MCF 10A (cell line): ENCODE measurements around the gene NSUN3. TPM values are rescaled to one million over a fixed set of nuclear protein-coding genes. Genes with fewer than 3 reads are reported as not detected.

ENCODE experiments used
- BruUV-seq: library from RNA; stranded (reverse); fragments of 400-500 nt; replicated peaks from 2 replicates; lab custom pipeline; 2021; lab: Mats Ljungman, UMichigan
- CTCF ChIA-PET: fragments of 300-600 bp; sonication (Branson Sonifier 250); formaldehyde crosslinking; extraction: SDS; loops from one replicate; lab custom pipeline; 2021; ENCODE audit warnings: antibody characterized with exemption, inconsistent platforms; lab: Yijun Ruan, JAX
- POLR2A ChIA-PET: fragments of 300-600, 350-650 bp; sonication (Branson Sonifier 250); formaldehyde crosslinking; extraction: SDS; loops from one replicate; lab custom pipeline; 2020; ENCODE audit warnings: antibody characterized with exemption, inconsistent platforms; lab: Yijun Ruan, JAX
- DNase-seq: peaks from one replicate; pipeline ENCODE4 v3.0.0-alpha.2; 2018; ENCODE audit not compliant: unreplicated experiment
- H3K27ac Mint-ChIP-seq: one replicate; pipeline ENCODE4 v1.8.0; 2022; ENCODE audit warnings: mild to moderate bottlenecking, low read depth, mixed read lengths; ENCODE audit not compliant: unreplicated experiment
- H3K27me3 Mint-ChIP-seq: one replicate; pipeline ENCODE4 v1.8.0; 2022; ENCODE audit warnings: mixed read lengths; ENCODE audit not compliant: insufficient read depth, unreplicated experiment
- H3K36me3 Mint-ChIP-seq: one replicate; pipeline ENCODE4 v1.8.0; 2022; ENCODE audit warnings: mild to moderate bottlenecking, moderate library complexity, mixed read lengths; ENCODE audit not compliant: insufficient read depth, unreplicated experiment
- H3K4me1 Mint-ChIP-seq: one replicate; pipeline ENCODE4 v1.8.0; 2022; ENCODE audit warnings: mixed read lengths; ENCODE audit not compliant: insufficient read depth, unreplicated experiment
- H3K4me3 Mint-ChIP-seq: one replicate; pipeline ENCODE4 v1.8.0; 2022; ENCODE audit warnings: mild to moderate bottlenecking, moderate library complexity, mixed read lengths; ENCODE audit not compliant: unreplicated experiment
- H3K9me3 Mint-ChIP-seq: one replicate; pipeline ENCODE4 v1.8.0; 2022; ENCODE audit warnings: mixed read lengths; ENCODE audit not compliant: unreplicated experiment
- intact Hi-C: fragments of 100-400 bp; cut with micrococcal nuclease; formaldehyde crosslinking; loops from 2 replicates; pipeline ENCODE4 v1.14.1; 2022
- total RNA-seq: library from RNA; stranded (reverse); gene quantifications from 2 replicates; pipeline ENCODE4 v1.2.3, GENCODE V29; 2022
- TF ChIP-seq, protein P1 (sequence below): fragments of 200-600 bp; IDR thresholded peaks from one replicate; pipeline ENCODE4 v1.8.0; 2022; ENCODE audit warnings: antibody characterized with exemption, mild to moderate bottlenecking; ENCODE audit not compliant: unreplicated experiment

NSUN3 gene
- total RNA-seq, 1 experiment from 2014 or later = 13.0 TPM

DNA sequence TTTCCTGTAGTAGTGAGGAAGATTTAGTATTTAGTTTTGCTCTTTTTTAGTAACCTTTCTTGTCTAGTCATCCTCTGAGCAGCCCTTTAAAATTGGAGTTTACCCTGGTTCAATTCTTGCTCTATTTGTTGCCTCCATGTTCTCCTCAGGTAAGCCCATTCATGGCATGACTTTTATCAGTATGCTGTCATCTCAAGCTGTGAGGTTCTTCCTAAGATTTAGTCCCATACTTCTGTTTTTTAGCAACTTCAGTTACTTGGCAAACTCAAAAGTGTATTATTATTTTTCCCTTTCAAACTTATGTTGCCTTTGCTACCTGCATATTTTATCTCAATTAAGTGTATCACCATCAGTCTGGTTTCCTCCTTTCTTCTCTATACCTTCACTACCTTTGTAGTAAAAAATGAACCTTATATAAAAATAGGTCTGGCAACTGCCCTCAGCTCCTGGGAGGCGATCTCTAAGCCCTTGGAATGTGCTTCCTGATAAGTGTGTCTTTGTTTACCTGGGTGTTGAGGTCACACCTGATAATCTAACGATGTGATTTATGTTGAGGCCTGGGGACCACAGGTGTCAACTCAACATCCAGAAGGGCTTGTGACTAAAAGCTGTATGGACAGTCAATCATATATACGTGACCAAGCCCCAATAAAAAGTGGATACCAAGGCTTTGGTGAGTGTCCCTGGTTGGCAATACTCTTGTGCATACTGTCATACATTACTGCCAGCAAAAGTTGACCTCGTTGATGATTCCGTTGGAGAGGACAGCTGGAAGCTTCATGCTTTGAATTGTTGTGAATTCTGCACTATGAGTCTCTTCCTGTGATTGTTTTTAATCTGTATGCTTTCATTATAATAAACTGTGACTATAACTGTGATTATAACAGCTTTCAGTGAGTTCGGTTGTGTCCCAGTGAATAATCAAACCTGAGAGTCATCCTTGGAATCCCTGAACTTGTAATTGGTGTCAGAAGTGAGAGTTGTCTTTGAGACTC is 3.9 kb downstream of the NSUN3 start:
- ChIA-PET CTCF (interaction anchor here (0.6 to 6.4 kb wide), 4 partner anchors 13 to 75 kb away, joined by 3 to 37 read pairs (median 3); no protein-coding TSS in a partner anchor), POLR2A (interaction anchor here (1.2 kb wide), 1 partner anchor 93 kb away, joined by 3 read pairs; no protein-coding TSS in a partner anchor)
- DNase-seq = no peak
- BruUV-seq = no TSS peak
- Mint-ChIP-seq H3K9me3 (peaks cover 10% of the 10 kb centered on the region), H3K36me3 (peaks cover 23% of the 10 kb centered on the region), H3K27me3 (no peaks in the 10 kb centered on the region), H3K4me3 (no peak overlapping the region), H3K4me1 (peaks cover 19% of the 10 kb centered on the region), H3K27ac (no peak overlapping the region)
- intact Hi-C loops = loop anchor here (10.0 kb wide), 2 partner anchors 192 to 222 kb away; no protein-coding TSS in a partner anchor
- TF ChIP-seq, protein P1, sequence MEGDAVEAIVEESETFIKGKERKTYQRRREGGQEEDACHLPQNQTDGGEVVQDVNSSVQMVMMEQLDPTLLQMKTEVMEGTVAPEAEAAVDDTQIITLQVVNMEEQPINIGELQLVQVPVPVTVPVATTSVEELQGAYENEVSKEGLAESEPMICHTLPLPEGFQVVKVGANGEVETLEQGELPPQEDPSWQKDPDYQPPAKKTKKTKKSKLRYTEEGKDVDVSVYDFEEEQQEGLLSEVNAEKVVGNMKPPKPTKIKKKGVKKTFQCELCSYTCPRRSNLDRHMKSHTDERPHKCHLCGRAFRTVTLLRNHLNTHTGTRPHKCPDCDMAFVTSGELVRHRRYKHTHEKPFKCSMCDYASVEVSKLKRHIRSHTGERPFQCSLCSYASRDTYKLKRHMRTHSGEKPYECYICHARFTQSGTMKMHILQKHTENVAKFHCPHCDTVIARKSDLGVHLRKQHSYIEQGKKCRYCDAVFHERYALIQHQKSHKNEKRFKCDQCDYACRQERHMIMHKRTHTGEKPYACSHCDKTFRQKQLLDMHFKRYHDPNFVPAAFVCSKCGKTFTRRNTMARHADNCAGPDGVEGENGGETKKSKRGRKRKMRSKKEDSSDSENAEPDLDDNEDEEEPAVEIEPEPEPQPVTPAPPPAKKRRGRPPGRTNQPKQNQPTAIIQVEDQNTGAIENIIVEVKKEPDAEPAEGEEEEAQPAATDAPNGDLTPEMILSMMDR = no peak

DNA sequence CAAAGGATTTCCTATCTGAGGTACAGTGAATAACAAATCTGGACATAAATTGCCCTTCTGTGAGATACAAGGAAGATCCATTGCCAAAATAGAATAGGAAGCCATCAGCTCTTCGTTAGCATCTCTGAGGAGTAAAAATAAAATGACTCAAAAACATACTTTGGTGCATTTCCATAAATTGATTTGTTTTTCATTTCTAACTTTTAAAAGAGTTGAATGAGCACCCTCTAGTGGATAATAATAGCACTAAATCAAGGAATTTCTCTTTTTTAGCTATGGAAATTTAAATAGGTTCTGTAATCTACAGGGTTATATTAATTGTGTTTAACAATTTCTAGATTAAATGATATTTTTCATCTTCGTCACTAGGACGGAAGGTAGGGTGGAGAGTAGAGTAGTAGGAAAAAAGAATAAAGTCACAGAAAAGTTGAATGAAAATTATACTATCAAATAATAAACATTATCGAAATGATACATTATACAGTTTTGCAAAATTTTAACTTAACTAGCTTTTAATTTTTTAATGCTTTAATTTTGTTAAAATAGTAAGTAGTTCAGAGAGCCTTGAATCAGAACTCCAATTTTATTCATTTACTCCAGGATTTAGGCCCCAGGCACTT is 6.4 kb downstream of the NSUN3 start:
- intact Hi-C loops = loop anchor here (1.0 to 10.0 kb wide), 3 partner anchors 65 to 225 kb away; no protein-coding TSS in a partner anchor
- peak; percentile 27 for DNase-seq
- Mint-ChIP-seq H3K4me1 (peaks cover 15% of the 10 kb centered on the region), H3K36me3 (peaks cover 25% of the 10 kb centered on the region), H3K9me3 (peaks cover 18% of the 10 kb centered on the region), H3K27me3 (no peaks in the 10 kb centered on the region), H3K4me3 (no peak overlapping the region), H3K27ac (no peak overlapping the region)
- POLR2A ChIA-PET = interaction anchor here (0.6 to 0.7 kb wide), 2 partner anchors 90 to 186 kb away, joined by 3 to 4 read pairs; partner anchors contain the start of gene ARL13B
- no TSS peak for BruUV-seq
- CTCF ChIA-PET = interaction anchor here (0.5 to 6.4 kb wide), 28 partner anchors 10 to 226 kb away, joined by 3 to 37 read pairs (median 4); no protein-coding TSS in a partner anchor
- TF ChIP-seq, protein P1 = peak; percentile 47

DNA sequence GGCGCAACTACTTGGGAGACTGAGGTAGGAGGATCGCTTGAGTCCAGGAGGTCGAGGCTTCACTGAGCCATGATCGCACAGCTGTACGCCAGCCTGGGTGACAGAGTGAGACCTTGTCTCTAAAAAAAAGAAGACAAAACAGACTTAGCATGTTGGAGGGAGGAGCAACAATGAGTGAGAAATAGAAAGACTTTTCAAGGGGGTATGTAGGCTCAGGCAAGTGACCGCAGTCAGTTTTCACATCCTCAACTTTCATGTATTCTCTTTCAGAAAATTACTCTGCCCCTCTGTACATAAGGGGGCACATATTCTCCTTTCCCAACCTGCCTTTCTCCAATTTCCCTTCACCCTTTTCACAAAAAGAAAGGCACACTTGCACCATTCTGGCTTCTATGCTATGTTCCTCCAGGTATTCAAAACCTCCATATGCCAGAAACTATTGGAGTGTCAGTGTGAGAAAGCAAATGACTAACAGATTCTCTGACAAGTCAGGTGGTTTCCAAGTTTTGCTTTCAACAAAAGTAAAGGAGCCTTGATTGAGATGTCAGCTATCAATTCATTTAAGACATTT is 7.6 kb downstream of the NSUN3 start:
- no TSS peak for BruUV-seq
- Mint-ChIP-seq H3K9me3 (peaks cover 18% of the 10 kb centered on the region), H3K27ac (peak overlapping the region; percentile 47)

More for the DNA sequence above, 7.6 kb downstream of the NSUN3 start:
- TF ChIP-seq, protein P1 = no peak
- no peaks in the 10 kb centered on the region for H3K27me3 Mint-ChIP-seq
- DNase-seq = no peak
- H3K4me3 Mint-ChIP-seq = no peak overlapping the region
- CTCF ChIA-PET = interaction anchor here (0.7 to 6.4 kb wide), 11 partner anchors 9 to 289 kb away, joined by 3 to 37 read pairs (median 4); no protein-coding TSS in a partner anchor
- peaks cover 21% of the 10 kb centered on the region for H3K36me3 Mint-ChIP-seq
- POLR2A ChIA-PET = interaction anchor here (0.7 kb wide), 1 partner anchor 71 kb away, joined by 4 read pairs; no protein-coding TSS in a partner anchor
- H3K4me1 Mint-ChIP-seq = peaks cover 5% of the 10 kb centered on the region
- intact Hi-C loops = no loop called here
